ENCODE measurements around the gene FOXF2. TPM values are rescaled to one million over a fixed set of nuclear protein-coding genes. Genes with fewer than 3 reads are reported as not detected.

Gene FOXF2
- total RNA-seq, 1 donor = 1.1 TPM

- TF ChIP-seq CTCF (IDR thresholded peaks at IDR 0.05; ENCODE audit: extremely low read depth, low read depth, low read length) = no peak
- Histone ChIP-seq H3K27me3 (ENCODE audit: insufficient read depth, low read length) (peaks cover 3% of the 10 kb centered on the region), H3K36me3 (ENCODE audit: insufficient read depth, low read length) (no peaks in the 10 kb centered on the region), H4K20me1 (ENCODE audit: insufficient read depth, low read length) (no peaks in the 10 kb centered on the region), H3K4me1 (ENCODE audit: insufficient read depth, low read length) (peaks cover 4% of the 10 kb centered on the region), H3K4me3 (ENCODE audit: insufficient read depth, low read length) (no peak overlapping the region), H3K9me3 (ENCODE audit: low read depth, low read length) (no peaks in the 10 kb centered on the region), H3K27ac (ENCODE audit: low read depth, low read length) (no peak overlapping the region), H3K79me2 (ENCODE audit: insufficient read depth, low read length) (no peaks in the 10 kb centered on the region), H2AFZ (ENCODE audit: low read length) (no peak overlapping the region), H3K4me2 (ENCODE audit: insufficient read depth, low read length) (no peak overlapping the region)
- peak; percentile 21 for DNase-seq (ENCODE audit: insufficient read length, low spot score, missing footprints)
Measured at GRCh38 chr6:1400126-1400850, 10.9 kb downstream of the FOXF2 start.

GRCh38 chr6:1402369-1402768 lies 13.0 kb downstream of the FOXF2 start:
- no peak for DNase-seq (ENCODE audit: insufficient read length, low spot score, missing footprints)
- Histone ChIP-seq H4K20me1 (ENCODE audit: insufficient read depth, low read length) (no peaks in the 10 kb centered on the region), H3K4me1 (ENCODE audit: insufficient read depth, low read length) (peaks cover 15% of the 10 kb centered on the region), H3K27me3 (ENCODE audit: insufficient read depth, low read length) (peaks cover 3% of the 10 kb centered on the region), H3K4me2 (ENCODE audit: insufficient read depth, low read length) (no peak overlapping the region), H2AFZ (ENCODE audit: low read length) (no peak overlapping the region), H3K27ac (ENCODE audit: low read depth, low read length) (no peak overlapping the region), H3K36me3 (ENCODE audit: insufficient read depth, low read length) (no peaks in the 10 kb centered on the region), H3K4me3 (ENCODE audit: insufficient read depth, low read length) (no peak overlapping the region), H3K79me2 (ENCODE audit: insufficient read depth, low read length) (no peaks in the 10 kb centered on the region), H3K9me3 (ENCODE audit: low read depth, low read length) (no peaks in the 10 kb centered on the region)
- no peak for TF ChIP-seq CTCF (IDR thresholded peaks at IDR 0.05; ENCODE audit: extremely low read depth, low read depth, low read length)

GRCh38 chr6:1402868-1403267 lies 13.5 kb downstream of the FOXF2 start:
- Histone ChIP-seq H3K4me1 (ENCODE audit: insufficient read depth, low read length) (peaks cover 20% of the 10 kb centered on the region), H2AFZ (ENCODE audit: low read length) (no peak overlapping the region), H3K4me3 (ENCODE audit: insufficient read depth, low read length) (no peak overlapping the region), H4K20me1 (ENCODE audit: insufficient read depth, low read length) (no peaks in the 10 kb centered on the region), H3K27ac (ENCODE audit: low read depth, low read length) (no peak overlapping the region), H3K36me3 (ENCODE audit: insufficient read depth, low read length) (no peaks in the 10 kb centered on the region), H3K27me3 (ENCODE audit: insufficient read depth, low read length) (peaks cover 3% of the 10 kb centered on the region), H3K4me2 (ENCODE audit: insufficient read depth, low read length) (no peak overlapping the region), H3K9me3 (ENCODE audit: low read depth, low read length) (no peaks in the 10 kb centered on the region), H3K79me2 (ENCODE audit: insufficient read depth, low read length) (no peaks in the 10 kb centered on the region)
- no peak for DNase-seq (ENCODE audit: insufficient read length, low spot score, missing footprints)
- no peak for TF ChIP-seq CTCF (IDR thresholded peaks at IDR 0.05; ENCODE audit: extremely low read depth, low read depth, low read length)

DNA sequence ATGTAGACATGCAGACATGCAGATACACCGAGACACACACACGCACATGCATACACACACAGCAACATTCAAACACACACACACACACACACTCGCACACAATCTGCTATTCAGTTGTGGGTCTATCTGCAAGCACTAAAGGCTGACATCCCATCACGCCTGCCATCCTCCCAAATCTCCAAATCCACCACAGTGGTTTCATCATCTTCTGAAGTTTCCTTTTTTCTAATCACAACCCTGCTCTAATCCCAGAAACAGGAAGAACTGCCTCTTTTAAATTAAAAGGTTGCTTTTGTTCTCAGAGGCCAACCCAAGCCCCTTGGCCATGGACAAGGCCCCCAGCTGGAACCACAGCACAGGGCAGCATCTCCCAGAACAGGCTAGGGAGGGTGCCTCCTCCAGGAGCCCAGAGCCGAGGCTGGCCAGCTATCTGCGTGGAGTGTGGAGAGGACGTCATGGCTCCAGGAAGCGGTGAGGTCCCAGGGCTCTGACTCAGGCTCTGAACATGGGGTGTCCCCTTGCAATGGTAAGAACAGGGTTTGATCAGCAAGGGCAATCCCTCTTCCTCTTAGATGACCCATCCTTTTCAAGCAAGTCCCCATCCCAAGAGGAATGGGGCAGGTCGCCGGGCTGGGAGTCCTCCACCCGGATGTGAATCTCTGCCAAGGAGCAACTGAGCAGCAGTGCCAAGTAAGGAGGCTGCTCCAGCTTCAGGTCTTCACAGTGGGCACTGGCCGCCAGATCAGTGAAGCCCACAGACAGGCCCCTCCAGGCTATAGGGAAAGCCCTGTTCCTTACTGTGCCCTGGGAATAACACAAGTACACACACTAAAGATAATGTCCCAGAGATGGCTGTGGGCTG lies 14.7 kb downstream of the FOXF2 start:
- Histone ChIP-seq H3K27ac (ENCODE audit: low read depth, low read length) (no peak overlapping the region), H3K9me3 (ENCODE audit: low read depth, low read length) (no peaks in the 10 kb centered on the region), H3K27me3 (ENCODE audit: insufficient read depth, low read length) (no peaks in the 10 kb centered on the region), H3K79me2 (ENCODE audit: insufficient read depth, low read length) (no peaks in the 10 kb centered on the region), H2AFZ (ENCODE audit: low read length) (peak overlapping the region; percentile 76), H3K36me3 (ENCODE audit: insufficient read depth, low read length) (no peaks in the 10 kb centered on the region), H4K20me1 (ENCODE audit: insufficient read depth, low read length) (no peaks in the 10 kb centered on the region), H3K4me2 (ENCODE audit: insufficient read depth, low read length) (peak overlapping the region; percentile 16), H3K4me3 (ENCODE audit: insufficient read depth, low read length) (no peak overlapping the region), H3K4me1 (ENCODE audit: insufficient read depth, low read length) (peaks cover 22% of the 10 kb centered on the region)
- DNase-seq (ENCODE audit: insufficient read length, low spot score, missing footprints) = peak; percentile 94
- no peak for TF ChIP-seq CTCF (IDR thresholded peaks at IDR 0.05; ENCODE audit: extremely low read depth, low read depth, low read length)

Measured in osteoblast (primary cell).